Stimulated activated CD8-positive, alpha-beta memory T cell treated with anti-CD3 and anti-CD28 coated beads, Interleukin-4, amount 100 ng/mL, for 4 hours (primary cell): Measurements from ENCODE around the gene WFDC9.
"Not testable (repeated sequence)": the region's sequence is repeated elsewhere in the genome, so short reads cannot be mapped to it uniquely, and the experiment has no call there.

Experiments used
- DNase-seq, 2 donors: peaks; one replicate each; pipeline ENCODE4 v3.0.0-alpha.2; 2020; ENCODE audit warnings: low read depth in 2 of 2, low spot score in 1 of 2

The WFDC9 gene

GRCh38 chr20:45631184-45631583 lies at the start of gene WFDC9:
WFDC9 (minus strand) TSS chr20:45631284; CDS start chr20:45610181, 21,103 bp downstream.
- DNase-seq = no peak

GRCh38 chr20:45679650-45680049 lies 48.6 kb upstream of the WFDC9 start:
- DNase-seq = no peak

GRCh38 chr20:45672765-45673164 lies 41.7 kb upstream of the WFDC9 start:
- DNase-seq = no peak

GRCh38 chr20:45670139-45670538 lies 39.1 kb upstream of the WFDC9 start, which contains the start of gene WFDC11:
WFDC11 (minus strand) TSS chr20:45670239; CDS start chr20:45650600, 19,639 bp downstream.
- DNase-seq = no peak

- DNase-seq = not testable (repeated sequence)
These were observed 26.0 kb upstream of the WFDC9 start for GRCh38 chr20:45657038-45657437.

- not testable (repeated sequence) for DNase-seq
These were observed 20.6 kb upstream of the WFDC9 start for GRCh38 chr20:45651726-45652125.

GRCh38 chr20:45649312-45649863 lies 18.3 kb upstream of the WFDC9 start:
- no peak for DNase-seq

- no peak for DNase-seq
These were observed 16.5 kb upstream of the WFDC9 start for GRCh38 chr20:45647441-45648050.

GRCh38 chr20:45646875-45647274 lies 15.8 kb upstream of the WFDC9 start:
- DNase-seq = no peak

GRCh38 chr20:45645869-45646268 lies 14.8 kb upstream of the WFDC9 start:
- not testable (repeated sequence) for DNase-seq

GRCh38 chr20:45641076-45641475 lies 10.0 kb upstream of the WFDC9 start:
- DNase-seq = not testable (repeated sequence)

GRCh38 chr20:45639687-45640086 lies 8.6 kb upstream of the WFDC9 start:
- DNase-seq = no peak

GRCh38 chr20:45636513-45636912 lies 5.4 kb upstream of the WFDC9 start:
- no peak for DNase-seq

- DNase-seq = no peak
These were observed 713 bp downstream of the WFDC9 start for GRCh38 chr20:45630371-45630770.

GRCh38 chr20:45629496-45630100 lies 1.5 kb downstream of the WFDC9 start, which contains the start of gene WFDC10A:
WFDC10A (plus strand) TSS chr20:45629739; CDS start chr20:45629814, 75 bp downstream.
- DNase-seq = no peak

- no peak for DNase-seq
These were observed 4.5 kb downstream of the WFDC9 start for GRCh38 chr20:45626540-45626939.

GRCh38 chr20:45621593-45621992 lies 9.5 kb downstream of the WFDC9 start:
- DNase-seq = no peak

- no peak for DNase-seq
These were observed 13.5 kb downstream of the WFDC9 start for GRCh38 chr20:45617591-45617990.

- no peak for DNase-seq
These were observed 18.8 kb downstream of the WFDC9 start for GRCh38 chr20:45612314-45612713.

- DNase-seq = no peak
These were observed 20.0 kb downstream of the WFDC9 start for GRCh38 chr20:45611054-45611453.

- DNase-seq = no peak
These were observed 23.3 kb downstream of the WFDC9 start for GRCh38 chr20:45607810-45608209.

- DNase-seq = no peak
These were observed 35.8 kb downstream of the WFDC9 start for GRCh38 chr20:45595235-45595634.
